GM21447 (cell line): ENCODE measurements around the gene OR2M4.
A peak's percentile ranks its signal among the peaks of the same experiment; 100 is the strongest.
"Not testable (repeated sequence)": the region's sequence is repeated elsewhere in the genome, so short reads cannot be mapped to it uniquely, and the experiment has no call there.

Experiments
- ATAC-seq: cut with Tn5 transposase; IDR thresholded peaks from one replicate; pipeline ENCODE4 v1.9.1; 2021; ENCODE audit not compliant: unreplicated experiment

The OR2M4 gene

DNA sequence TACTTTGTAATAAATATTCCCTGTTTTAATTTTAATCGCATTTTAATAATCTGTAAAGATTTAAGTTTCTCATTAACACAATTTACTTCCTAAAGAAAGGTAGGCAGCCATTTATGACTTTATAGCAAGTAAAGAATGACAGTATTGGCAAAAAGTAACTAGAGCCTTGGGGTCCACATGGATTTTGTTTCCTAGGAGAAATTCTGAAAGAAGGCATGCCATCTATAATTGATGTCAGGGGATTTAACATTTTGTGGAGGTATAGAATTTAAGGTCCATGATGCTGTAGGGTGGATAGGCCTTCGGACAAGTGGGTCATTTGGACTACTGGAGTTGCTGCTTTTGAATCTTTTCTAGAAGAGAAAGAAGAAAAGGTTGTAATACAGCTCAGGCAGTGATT lies at the start of gene OR2M4:
Gene OR2M4, plus strand, starts transcription at position 301 of the 400 bp plus-strand sequence. CDS start 7,512 bp downstream, outside the sequence.
- ATAC-seq = no peak

- ATAC-seq = peak; percentile 75
Observed at GRCh38 chr1:248183996-248184395, 47.2 kb upstream of the OR2M4 start.

GRCh38 chr1:248187363-248187762 lies 43.9 kb upstream of the OR2M4 start:
- no peak for ATAC-seq

DNA sequence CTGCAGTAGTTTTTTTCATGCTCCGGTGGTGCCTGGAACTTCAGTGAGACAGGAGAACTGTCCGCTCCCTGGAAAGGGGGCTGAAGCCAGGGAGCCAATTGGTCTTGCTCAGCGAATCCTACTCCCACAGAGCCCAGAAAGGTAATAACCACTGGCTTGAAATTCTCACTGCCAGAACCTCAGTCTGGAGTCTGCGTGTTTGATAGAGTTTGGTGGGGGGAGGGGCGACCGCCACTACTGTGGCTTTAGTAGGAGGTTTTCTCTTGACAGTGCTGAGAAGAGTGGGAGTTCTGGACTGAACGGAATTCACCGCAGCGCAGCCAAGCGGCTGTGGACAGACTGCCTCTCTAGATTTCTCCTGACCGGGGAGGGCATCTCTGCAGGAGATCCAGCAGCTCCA lies 42.2 kb upstream of the OR2M4 start:
- no peak for ATAC-seq

- no peak for ATAC-seq
Observed at GRCh38 chr1:248194117-248194516, 37.1 kb upstream of the OR2M4 start.

GRCh38 chr1:248196965-248197364 lies 34.3 kb upstream of the OR2M4 start, which contains the start of gene OR2M3:
Gene OR2M3 (plus strand): TSS chr1:248197265. CDS start chr1:248203068, 5,803 bp downstream.
- no peak for ATAC-seq

GRCh38 chr1:248215880-248216279 lies 15.3 kb upstream of the OR2M4 start:
- no peak for ATAC-seq

GRCh38 chr1:248225537-248225936 lies 5.7 kb upstream of the OR2M4 start:
- no peak for ATAC-seq

GRCh38 chr1:248229360-248229908 lies 1.8 kb upstream of the OR2M4 start:
- ATAC-seq = no peak

DNA sequence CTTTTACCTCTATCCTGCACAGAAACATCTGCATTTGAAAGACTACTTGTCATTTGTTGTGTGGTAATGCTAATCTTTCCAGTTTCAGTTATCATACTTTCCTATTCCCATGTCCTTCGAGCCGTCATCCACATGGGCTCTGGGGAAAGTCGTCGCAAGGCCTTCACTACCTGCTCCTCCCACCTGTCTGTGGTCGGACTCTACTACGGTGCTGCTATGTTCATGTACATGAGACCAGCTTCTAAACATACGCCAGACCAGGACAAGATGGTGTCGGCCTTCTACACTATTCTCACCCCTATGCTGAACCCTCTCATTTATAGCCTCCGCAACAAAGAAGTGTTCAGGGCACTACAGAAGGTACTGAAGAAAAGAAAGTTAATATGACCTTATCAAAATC lies 8.3 kb downstream of the OR2M4 start:
- no peak for ATAC-seq

DNA sequence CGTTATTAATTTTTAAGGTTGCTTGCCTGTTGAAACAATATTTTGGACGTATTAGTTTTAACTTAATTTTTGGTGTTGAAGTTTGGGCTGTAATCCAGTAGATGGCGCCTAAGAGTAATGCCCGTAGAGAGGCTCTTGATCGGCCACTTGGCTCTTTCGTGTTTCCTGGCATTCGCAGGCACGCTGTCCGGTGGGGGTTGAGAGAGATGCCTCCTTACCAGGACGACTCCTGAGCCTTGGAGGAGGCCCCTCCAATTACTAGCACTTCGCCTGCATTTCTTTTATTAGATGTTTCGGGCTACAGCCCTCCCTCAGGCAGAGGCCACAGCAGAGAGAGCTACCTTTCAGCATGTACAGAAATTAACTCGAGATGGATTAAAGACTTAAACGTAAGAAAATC lies 12.0 kb downstream of the OR2M4 start:
- ATAC-seq = peak; percentile 91

- ATAC-seq = not testable (repeated sequence)
Observed at GRCh38 chr1:248259309-248259708, 28.1 kb downstream of the OR2M4 start.

GRCh38 chr1:248268178-248268577 lies 37.0 kb downstream of the OR2M4 start:
- no peak for ATAC-seq

DNA sequence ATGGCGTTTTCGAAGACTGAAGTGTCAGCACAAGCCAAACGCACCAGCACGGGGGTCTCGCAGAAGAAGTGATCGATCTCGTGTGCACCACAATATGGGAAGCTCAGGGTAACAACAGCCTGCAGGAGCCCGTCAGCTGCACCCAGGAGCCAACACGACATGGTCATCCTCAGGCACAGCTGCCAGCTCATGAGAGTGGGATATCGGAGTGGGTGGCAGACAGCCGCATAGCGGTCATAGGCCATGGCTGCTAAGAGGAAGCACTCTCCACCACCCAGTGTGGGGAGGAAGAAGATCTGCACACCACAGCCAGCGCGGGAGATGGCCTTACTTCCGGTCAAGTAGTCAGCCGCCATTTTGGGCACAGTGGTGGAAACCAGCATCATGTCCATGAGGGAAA lies 42.0 kb downstream of the OR2M4 start:
- not testable (repeated sequence) for ATAC-seq

- no peak for ATAC-seq
Observed at GRCh38 chr1:248277876-248278275, 46.7 kb downstream of the OR2M4 start, which contains the start of gene OR2T33. Gene OR2T33 (minus strand): TSS chr1:248277976. CDS start chr1:248273814, 4,162 bp downstream.

- ATAC-seq = no peak
Observed at GRCh38 chr1:248288391-248288790, 57.2 kb downstream of the OR2M4 start.
